GM13977 (cell line): Measurements from ENCODE around the gene SEPTIN7.

ENCODE experiments used
- DNase-seq: peaks from one replicate; pipeline ENCODE4 v3.0.0; 2012; ENCODE audit warnings: low spot score
- in situ Hi-C: fragments of 300-500 bp; cut with MboI; formaldehyde crosslinking; loops from one replicate; pipeline ENCODE4 v1.12.0; 2022; ENCODE audit warnings: low sequenced_read_pairs, low pct_unique_long_range_greater_than_20kb, mixed read lengths, inconsistent platforms; ENCODE audit not compliant: unreplicated experiment
- TF ChIP-seq, protein P1 (sequence below): IDR thresholded peaks from 2 replicates; pipeline ENCODE4 v1.5.1; 2012; ENCODE audit warnings: mild to moderate bottlenecking, control low read depth; ENCODE audit not compliant: insufficient read depth; ENCODE audit errors: extremely low read depth, missing control alignments

SEPTIN7 gene

DNA sequence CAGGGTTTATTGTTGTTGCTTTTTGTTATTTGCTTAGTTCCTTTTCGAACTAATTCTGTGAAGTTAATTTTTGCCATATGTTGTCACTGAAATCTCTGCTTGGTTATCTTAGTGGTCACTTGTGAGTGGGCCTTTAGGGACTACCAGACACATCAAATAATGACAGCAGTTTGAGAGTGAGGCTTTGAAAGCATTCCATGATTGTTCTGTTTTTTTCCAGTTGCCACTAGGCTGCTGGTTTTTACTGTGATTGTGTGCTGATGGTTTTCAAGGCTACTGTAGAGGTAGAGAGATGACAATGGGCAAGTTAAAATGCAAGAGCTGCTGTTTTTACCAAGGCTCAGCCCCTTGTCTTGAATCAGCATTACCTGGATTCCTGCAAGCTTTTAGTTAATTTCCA is 20.0 kb downstream of the SEPTIN7 start:
- TF ChIP-seq, protein P1, sequence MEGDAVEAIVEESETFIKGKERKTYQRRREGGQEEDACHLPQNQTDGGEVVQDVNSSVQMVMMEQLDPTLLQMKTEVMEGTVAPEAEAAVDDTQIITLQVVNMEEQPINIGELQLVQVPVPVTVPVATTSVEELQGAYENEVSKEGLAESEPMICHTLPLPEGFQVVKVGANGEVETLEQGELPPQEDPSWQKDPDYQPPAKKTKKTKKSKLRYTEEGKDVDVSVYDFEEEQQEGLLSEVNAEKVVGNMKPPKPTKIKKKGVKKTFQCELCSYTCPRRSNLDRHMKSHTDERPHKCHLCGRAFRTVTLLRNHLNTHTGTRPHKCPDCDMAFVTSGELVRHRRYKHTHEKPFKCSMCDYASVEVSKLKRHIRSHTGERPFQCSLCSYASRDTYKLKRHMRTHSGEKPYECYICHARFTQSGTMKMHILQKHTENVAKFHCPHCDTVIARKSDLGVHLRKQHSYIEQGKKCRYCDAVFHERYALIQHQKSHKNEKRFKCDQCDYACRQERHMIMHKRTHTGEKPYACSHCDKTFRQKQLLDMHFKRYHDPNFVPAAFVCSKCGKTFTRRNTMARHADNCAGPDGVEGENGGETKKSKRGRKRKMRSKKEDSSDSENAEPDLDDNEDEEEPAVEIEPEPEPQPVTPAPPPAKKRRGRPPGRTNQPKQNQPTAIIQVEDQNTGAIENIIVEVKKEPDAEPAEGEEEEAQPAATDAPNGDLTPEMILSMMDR = no peak
- no peak for DNase-seq
- in situ Hi-C loops = no loop called here

DNA sequence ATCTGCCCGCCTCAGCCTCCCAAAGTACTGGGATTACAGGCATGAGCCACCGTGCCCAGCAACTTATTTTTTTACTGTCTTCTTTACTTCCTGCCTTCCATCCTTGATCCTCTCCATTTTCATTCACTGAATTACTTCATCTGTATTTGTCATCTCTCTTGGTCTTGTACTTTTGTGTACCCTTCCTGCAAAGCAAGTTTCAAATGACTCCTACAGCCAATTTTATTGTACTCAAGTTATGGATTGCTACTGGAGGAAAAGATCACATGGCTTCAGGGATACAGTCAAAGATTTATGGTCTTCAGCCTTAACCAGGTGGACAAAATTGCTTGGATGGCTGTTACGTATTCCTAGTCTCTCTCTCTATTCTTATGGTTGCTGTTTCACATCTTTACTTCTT is 22.6 kb downstream of the SEPTIN7 start:
- in situ Hi-C loops = no loop called here
- DNase-seq = no peak
- TF ChIP-seq, protein P1 = no peak

DNA sequence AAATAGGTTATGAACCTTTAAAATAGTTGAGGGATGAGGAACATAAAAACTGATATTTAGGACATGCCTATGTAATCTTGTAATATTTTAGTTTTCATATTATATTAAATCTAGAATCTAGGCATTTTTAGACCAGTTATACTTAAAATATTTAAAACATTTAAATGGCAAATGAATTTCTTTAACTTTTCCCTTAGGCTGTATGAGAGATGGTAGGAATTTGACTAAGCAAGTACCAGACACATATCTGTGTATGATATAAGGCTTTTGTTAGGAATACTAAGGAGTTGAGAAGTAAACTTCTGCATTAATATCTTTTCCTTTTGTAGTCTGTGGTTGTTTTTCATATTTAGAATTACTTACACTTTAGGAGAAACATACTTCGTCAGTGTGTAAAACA is 25.1 kb downstream of the SEPTIN7 start:
- in situ Hi-C loops = no loop called here
- TF ChIP-seq, protein P1 = no peak
- no peak for DNase-seq

DNA sequence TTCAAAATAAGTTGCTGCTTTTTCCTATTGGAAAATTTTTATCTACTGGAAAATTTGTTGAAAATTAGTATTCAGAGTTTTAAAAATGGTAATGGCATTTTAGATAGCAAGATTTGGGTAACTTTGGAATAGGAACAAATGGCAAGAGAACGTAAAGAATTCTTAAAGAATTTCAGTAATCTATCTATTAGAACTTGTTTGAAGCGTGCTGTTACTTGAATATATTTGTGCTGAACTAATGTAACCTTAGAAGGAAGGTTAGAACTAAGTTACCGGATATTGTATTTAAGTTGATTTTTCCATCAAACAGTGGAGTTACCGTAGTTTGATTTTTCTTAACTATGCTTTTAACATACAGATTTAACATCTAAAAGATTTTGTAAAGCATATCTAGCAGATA is 25.9 kb downstream of the SEPTIN7 start:
- in situ Hi-C loops = no loop called here
- no peak for DNase-seq
- TF ChIP-seq, protein P1 = no peak

DNA sequence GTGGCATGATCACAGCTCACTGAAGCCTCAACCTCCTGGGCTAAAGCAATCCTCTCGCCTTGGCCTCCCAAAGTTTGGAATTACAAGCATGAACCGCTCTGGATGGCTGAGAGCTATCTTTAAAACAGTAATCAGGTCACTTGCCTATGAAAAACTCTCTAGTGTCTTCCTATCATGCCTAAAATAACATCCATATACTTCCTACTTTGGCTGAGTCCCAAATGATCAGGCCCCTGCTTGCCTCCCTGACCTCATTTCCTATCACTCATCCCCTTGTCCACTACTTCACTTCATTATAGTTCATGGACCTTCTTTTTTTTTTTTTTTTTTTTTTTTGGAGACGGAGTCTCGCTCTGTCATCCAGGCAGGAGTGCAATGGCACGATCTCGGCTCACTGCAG is 28.0 kb downstream of the SEPTIN7 start:
- in situ Hi-C loops = no loop called here
- TF ChIP-seq, protein P1 = no peak
- DNase-seq = no peak

DNA sequence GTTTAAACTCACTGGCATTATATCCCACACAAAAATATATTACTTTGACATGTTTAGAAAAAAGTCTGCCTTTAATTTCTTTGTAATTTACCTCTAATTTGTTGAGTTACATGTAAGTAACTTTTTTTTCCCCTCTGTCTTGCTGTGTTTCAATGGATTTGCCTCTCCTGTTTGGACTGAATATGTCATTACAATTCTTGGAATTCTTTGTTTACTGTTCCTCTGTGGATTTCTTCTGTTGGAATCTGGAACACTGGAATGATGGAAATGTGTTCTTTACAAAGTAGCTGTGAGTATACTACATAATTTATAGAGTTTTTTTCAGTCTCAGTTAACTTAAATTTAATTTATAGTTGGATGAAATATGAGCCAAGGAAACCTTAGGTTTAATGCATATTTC is 30.4 kb downstream of the SEPTIN7 start:
- TF ChIP-seq, protein P1 = no peak
- DNase-seq = no peak
- in situ Hi-C loops = no loop called here
